Measurements from ENCODE around the gene TSSK3. TPM values are rescaled to one million over a fixed set of nuclear protein-coding genes. Genes with fewer than 3 reads are reported as not detected.

Gene TSSK3
- total and polyA plus RNA-seq, 2 of the 8 experiments (the other 6 are each of a cell fraction or from before 2014, with no cell fraction given), result 1.2 TPM

DNA sequence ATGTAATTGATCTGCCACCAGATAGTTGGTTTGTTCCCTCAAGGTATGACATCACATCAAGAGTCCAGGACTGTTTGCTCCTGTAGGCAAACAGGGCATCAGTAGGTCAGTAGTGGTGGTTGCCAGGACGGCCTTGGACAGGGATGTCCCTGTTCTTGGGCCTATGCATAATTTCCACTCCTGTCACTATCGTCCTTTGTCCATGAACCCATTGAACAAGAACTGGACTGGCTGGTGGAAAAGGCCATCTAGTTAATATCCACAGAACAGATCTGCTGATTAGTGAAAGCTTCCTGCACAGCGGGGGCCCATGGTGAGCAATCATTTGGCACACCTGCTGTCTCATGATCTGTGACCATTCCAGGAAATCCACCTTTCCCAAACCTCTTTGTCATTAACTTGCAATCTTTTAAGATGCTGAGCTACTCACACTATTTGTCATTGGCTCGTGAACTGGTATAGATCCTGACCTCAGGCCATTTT is 44.3 kb downstream of the TSSK3 start:
- Histone ChIP-seq H3K79me2 (ENCODE audit: control insufficient read depth in 1 of 2, insufficient read depth in 2 of 2, low read length in 2 of 2) (no peaks in the 10 kb centered on the region), H2BK120ac (replicated peaks; ENCODE audit: low read depth, low read length) (no peak overlapping the region), H3K9ac (replicated peaks in 1 of 4; ENCODE audit: extremely low read depth in 1 of 4, low read depth in 3 of 4, low read length in 3 of 4) (no peak overlapping the region), H4K5ac (ENCODE audit: insufficient read length, low read depth, low read length) (no peak overlapping the region), H3K27ac (ENCODE audit: low read depth, low read length) (no peak overlapping the region), H2AK5ac (ENCODE audit: low read depth, low read length) (no peak overlapping the region), H3K36me3 (ENCODE audit: control insufficient read depth in 2 of 4, insufficient read depth in 4 of 4, low read length in 3 of 4) (no peaks in the 10 kb centered on the region), H2BK15ac (ENCODE audit: low read length) (no peak overlapping the region), H3K23me2 (ENCODE audit: low read depth, low read length) (no peaks in the 10 kb centered on the region), H4K20me1 (replicated peaks in 1 of 2; ENCODE audit: control insufficient read depth in 1 of 2, insufficient read depth in 2 of 2, low read length in 2 of 2) (no peaks in the 10 kb centered on the region), H4K91ac (replicated peaks; ENCODE audit: insufficient read length, low read length) (no peak overlapping the region), H3K18ac (ENCODE audit: extremely low read depth, low read length) (no peak overlapping the region), H3K14ac (ENCODE audit: insufficient read length) (no peak overlapping the region), H2BK20ac (ENCODE audit: low read length) (no peak overlapping the region), H3K4me2 (ENCODE audit: insufficient read depth in 1 of 2, low read depth in 2 of 2, low read length in 2 of 2) (no peak overlapping the region), H3K4me3 (ENCODE audit: extremely low read depth in 1 of 4, insufficient read depth in 2 of 4, low read depth in 3 of 4, low read length in 4 of 4) (no peak overlapping the region), H3K56ac (replicated peaks; ENCODE audit: insufficient read length, low read depth, low read length) (no peak overlapping the region), H3K27me3 (replicated peaks in 1 of 4; ENCODE audit: control insufficient read depth in 3 of 4, extremely low read depth in 1 of 4, insufficient read depth in 3 of 4, low read length in 3 of 4) (no peaks in the 10 kb centered on the region), H2AFZ (ENCODE audit: low read length) (no peak overlapping the region), H3K4ac (replicated peaks; ENCODE audit: insufficient read length, low read depth, low read length) (no peak overlapping the region), H4K8ac (ENCODE audit: extremely low read depth, insufficient read depth, low read length) (no peak overlapping the region), H3K9me3 (ENCODE audit: insufficient read depth in 2 of 2, low read depth in 1 of 2, low read length in 1 of 2) (no peaks in the 10 kb centered on the region), H2BK5ac (ENCODE audit: low read depth, low read length) (no peak overlapping the region), H3K23ac (ENCODE audit: insufficient read length) (no peak overlapping the region), H3K4me1 (replicated peaks in 1 of 4; ENCODE audit: control insufficient read depth in 3 of 4, insufficient read depth in 4 of 4, low read length in 3 of 4) (no peaks in the 10 kb centered on the region), H2BK12ac (ENCODE audit: low read depth, low read length) (no peak overlapping the region), H3K79me1 (ENCODE audit: low read depth, low read length) (no peaks in the 10 kb centered on the region)
- FAIRE-seq, result no peak
- POLR2A ChIA-PET (ENCODE audit: partially characterized antibody), result interaction anchor here (0.6 kb wide), 2 partner anchors 29 to 77 kb away, joined by 3 to 4 read pairs; no protein-coding TSS in a partner anchor
- no peak for DNase-seq (ENCODE audit: low read depth in 1 of 2, low spot score in 2 of 2)
- CTCF ChIA-PET (ENCODE audit: partially characterized antibody), result interaction anchor here (0.6 kb wide), 1 partner anchor 354 kb away, joined by 3 read pairs; no protein-coding TSS in a partner anchor
- 87% methylated on average over 4 of the region's 4 CpGs; no CpG with 5 or more reads in 1 of the 2 experiments for WGBS, 2 experiments (ENCODE audit: extremely low coverage in 1 of 2, insufficient coverage in 1 of 2, insufficient read length in 1 of 2, insufficient replicate concordance in 2 of 2, low coverage in 1 of 2, low lambda C conversion rate in 2 of 2, missing lambda C conversion rate in 1 of 2)
- TF ChIP-seq SIX5 (IDR thresholded peaks at IDR 0.05; ENCODE audit: low read depth, low read length) (no peak), MAFK (IDR thresholded peaks at IDR 0.05; ENCODE audit: low read depth, low read length) (no peak), PHF8 (conservative IDR thresholded peaks at IDR 0.05; ENCODE audit: low read depth, low read length) (no peak), CTBP2 (IDR thresholded peaks at IDR 0.05; ENCODE audit: borderline replicate concordance, insufficient read depth, insufficient read length, low read length) (no peak), E2F6 (IDR thresholded peaks at IDR 0.05) (no peak)
- TF ChIP-seq, protein P1, sequence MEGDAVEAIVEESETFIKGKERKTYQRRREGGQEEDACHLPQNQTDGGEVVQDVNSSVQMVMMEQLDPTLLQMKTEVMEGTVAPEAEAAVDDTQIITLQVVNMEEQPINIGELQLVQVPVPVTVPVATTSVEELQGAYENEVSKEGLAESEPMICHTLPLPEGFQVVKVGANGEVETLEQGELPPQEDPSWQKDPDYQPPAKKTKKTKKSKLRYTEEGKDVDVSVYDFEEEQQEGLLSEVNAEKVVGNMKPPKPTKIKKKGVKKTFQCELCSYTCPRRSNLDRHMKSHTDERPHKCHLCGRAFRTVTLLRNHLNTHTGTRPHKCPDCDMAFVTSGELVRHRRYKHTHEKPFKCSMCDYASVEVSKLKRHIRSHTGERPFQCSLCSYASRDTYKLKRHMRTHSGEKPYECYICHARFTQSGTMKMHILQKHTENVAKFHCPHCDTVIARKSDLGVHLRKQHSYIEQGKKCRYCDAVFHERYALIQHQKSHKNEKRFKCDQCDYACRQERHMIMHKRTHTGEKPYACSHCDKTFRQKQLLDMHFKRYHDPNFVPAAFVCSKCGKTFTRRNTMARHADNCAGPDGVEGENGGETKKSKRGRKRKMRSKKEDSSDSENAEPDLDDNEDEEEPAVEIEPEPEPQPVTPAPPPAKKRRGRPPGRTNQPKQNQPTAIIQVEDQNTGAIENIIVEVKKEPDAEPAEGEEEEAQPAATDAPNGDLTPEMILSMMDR (IDR thresholded peaks at IDR 0.05; ENCODE audit: control extremely low read depth in 1 of 3, insufficient read depth in 1 of 3, low read depth in 1 of 3, low read length in 3 of 3), result no peak

All from H1 (cell line).